Left renal pelvis (tissue), 4 donors: ENCODE results near the gene GINS2. TPM values are rescaled to one million over a fixed set of nuclear protein-coding genes. Genes with fewer than 3 reads are reported as not detected.
A peak's percentile ranks its signal among the peaks of the same experiment; 100 is the strongest.

ENCODE experiments used
- DNase-seq, 4 donors: peaks; one replicate each; pipeline ENCODE4 v3.0.0-alpha.2; 2013; ENCODE audit warnings: low read depth in 4 of 4, low spot score in 3 of 4
- polyA plus RNA-seq, 4 donors: library from polyadenylated mRNA; unstranded; fragments of 120-200 nt; gene quantifications; one replicate each; pipeline ENCODE4 v1.2.1, GENCODE V29; 2013; ENCODE audit not compliant: insufficient read length in 4 of 4

The GINS2 gene
- polyA plus RNA-seq, 4 donors: 16.2 to 21.7 (median 19.6) TPM

GRCh38 chr16:85673529-85674417 is 15.0 kb downstream of the GINS2 start:
- DNase-seq: no peak

GRCh38 chr16:85670840-85671239 is 17.9 kb downstream of the GINS2 start:
- no peak for DNase-seq

DNA sequence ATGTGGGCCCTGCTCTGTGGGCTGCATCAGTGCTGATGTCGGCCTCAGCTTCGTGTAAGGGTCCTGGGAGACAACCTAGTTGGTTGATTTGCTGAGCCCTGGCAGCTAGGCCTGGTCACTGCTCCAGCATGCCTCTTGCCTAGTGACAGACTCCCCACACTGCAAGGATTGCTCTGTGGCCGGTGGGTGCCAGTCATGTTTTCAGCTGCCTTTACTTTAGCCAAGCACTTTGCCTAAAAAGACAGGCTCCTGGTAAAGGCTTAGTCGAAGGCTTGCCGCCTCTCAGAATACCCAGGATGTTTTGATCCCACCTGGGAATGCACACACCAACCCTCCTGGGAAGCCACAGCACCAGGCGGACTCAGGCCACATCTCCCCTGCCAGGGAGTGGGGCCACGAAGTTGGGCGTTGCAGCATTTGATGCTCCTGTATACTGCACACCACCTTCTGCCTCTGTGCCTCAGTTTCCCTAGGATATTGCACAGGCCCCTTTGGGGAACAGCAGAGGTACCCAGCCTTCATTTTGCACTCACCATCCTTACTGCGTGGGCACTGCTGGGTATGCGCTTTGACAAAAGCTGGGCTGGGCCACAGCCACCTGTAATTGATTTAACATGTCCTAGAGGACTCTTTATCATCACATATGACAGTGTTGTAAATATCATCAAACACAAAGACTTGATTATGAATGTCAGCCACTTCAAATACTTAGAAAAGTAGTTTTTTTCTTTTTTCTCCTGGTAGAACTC is 19.9 kb downstream of the GINS2 start:
- DNase-seq: no peak

DNA sequence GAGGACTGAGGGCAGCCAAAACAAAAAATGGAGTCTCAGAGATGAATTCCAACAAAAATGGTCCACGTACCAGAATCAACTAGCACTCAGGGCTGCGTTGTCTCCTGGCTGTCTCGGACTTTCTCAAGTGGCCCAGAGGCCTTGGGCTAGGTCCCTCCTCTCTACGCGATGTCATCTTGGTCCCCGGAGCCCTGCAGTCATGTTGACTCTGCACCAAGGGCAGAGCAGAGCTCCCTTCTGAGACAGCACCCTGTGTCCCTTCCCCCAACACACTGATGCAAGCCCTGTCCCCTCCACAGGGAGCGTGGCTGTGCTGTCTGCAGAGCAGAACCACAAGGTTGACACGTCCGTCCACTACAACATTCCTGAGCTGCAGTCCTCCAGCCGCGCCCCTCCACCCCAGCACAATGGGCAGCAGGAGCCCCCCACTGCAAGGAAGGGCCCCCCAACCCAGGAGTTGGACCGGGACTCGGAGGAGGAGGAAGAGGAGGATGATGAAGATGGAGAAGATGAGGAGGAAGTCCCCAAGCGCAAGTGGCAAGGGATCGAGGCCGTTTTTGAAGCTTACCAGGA is 20.8 kb downstream of the GINS2 start:
- DNase-seq: no peak

DNA sequence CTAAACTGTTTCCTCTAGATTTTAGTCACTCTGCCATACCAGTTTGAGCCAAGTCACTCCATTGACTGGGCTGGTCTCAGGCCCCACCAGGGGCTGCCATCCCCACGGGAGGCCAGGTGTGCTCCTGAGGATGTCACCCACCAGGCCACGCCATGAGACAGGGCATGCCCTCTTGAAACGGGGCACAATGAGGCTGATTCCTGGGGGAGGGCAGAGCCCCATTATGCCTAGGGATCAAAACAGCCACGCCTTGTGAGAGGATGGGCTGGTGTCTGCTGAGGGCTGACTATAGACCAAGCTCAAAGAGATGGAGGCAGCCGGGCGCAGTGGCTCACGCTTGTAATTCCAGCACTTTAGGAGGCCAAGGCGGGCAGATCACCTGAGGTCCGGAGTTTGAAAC is 21.5 kb downstream of the GINS2 start:
- DNase-seq: no peak

GRCh38 chr16:85665929-85666328 is 22.8 kb downstream of the GINS2 start:
- DNase-seq: no peak

DNA sequence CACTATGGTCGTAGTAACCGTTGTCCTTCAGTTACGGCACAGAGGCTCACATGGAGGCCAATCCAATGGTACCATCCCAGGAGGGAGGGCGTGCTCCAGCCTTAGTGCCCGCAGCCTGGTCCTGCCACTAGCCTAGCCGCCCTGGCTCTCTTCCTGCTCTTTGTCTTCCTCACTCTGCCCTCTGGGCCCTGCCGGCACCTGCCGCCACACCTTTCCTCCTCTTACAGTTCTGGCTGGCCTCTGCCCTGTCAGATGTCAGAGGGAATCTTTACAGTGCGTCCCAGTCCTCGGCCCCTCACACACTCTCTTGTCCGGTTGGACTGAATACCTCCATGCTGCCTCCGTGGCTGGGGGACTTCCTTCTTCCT is 23.4 kb downstream of the GINS2 start:
- DNase-seq: no peak

GRCh38 chr16:85664580-85665372 is 24.0 kb downstream of the GINS2 start:
- DNase-seq: no peak

GRCh38 chr16:85663891-85664321 is 24.8 kb downstream of the GINS2 start:
- DNase-seq: no peak

DNA sequence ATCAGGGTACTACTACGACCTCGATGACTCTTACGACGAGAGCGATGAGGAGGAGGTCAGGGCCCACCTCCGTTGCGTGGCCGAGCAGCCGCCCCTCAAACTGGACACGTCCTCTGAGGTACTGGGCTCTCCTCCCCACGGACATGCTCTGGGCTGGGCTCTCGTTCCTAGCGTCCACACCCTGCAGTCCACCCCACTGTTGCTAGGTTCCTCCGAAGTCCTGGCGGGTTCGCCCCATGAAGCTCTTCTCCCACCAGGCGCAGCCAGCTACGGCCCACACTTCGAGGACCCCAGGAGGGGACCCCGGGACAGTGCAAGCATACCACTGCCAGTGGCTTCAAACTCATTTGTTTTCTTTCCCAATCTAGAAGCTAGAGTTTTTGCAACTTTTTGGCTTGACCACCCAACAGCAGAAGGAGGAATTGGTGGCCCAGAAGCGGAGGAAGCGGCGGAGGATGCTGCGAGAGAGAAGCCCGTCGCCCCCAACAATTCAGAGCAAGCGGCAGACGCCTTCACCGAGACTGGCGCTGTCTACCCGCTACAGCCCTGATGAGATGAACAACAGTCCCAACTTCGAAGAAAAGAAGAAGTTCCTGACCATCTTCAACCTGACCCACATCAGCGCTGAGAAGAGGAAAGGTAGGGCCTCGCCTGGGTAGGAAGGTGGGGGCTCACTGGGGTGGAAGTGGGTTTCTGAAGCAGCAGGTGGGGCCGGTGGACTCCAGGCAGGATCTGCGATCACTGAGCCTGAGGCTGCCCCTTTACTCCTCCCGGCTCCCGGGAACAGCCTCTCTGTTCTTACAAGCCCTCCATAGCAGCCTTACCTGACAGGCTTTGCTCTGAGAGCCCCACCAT is 25.6 kb downstream of the GINS2 start:
- no peak for DNase-seq

GRCh38 chr16:85662482-85662812 is 26.3 kb downstream of the GINS2 start:
- DNase-seq: peak in 1 of 4 donors; percentile 58

GRCh38 chr16:85661740-85662481 is 26.8 kb downstream of the GINS2 start:
- DNase-seq: no peak

DNA sequence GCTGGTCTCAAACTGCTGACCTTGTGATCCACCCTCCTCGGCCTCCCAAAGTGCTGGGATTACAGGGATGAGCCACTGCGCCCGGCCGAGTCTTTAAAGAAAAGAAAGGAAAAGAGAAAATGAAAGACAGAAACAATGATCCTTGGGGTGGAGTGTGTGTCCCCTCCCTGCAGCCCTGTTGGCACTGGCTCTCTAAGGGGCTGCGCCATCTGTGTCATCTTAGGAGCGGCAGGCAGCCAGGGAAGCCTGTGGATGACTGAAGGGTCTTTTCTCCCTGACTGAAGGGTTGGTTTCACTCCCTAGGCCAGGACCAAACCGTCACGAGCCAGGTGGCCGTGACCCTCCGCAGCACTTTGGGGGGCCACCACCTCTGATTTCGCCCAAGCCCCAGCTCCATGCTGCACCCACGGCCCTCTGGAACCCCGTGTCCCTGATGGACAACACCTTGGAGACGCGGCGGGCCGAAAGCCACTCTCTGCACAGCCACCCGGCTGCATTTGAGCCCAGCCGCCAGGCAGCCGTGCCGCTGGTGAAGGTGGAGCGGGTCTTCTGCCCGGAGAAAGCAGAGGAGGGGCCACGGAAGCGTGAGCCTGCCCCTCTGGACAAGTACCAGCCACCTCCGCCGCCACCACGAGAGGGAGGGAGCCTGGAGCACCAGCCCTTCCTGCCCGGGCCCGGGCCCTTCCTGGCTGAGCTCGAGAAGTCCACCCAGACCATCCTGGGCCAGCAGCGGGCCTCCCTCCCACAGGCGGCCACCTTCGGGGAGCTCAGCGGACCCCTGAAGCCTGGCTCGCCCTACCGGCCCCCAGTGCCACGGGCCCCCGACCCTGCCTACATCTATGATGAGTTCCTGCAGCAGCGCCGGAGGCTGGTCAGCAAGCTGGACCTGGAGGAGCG is 27.7 kb downstream of the GINS2 start:
- no peak for DNase-seq

DNA sequence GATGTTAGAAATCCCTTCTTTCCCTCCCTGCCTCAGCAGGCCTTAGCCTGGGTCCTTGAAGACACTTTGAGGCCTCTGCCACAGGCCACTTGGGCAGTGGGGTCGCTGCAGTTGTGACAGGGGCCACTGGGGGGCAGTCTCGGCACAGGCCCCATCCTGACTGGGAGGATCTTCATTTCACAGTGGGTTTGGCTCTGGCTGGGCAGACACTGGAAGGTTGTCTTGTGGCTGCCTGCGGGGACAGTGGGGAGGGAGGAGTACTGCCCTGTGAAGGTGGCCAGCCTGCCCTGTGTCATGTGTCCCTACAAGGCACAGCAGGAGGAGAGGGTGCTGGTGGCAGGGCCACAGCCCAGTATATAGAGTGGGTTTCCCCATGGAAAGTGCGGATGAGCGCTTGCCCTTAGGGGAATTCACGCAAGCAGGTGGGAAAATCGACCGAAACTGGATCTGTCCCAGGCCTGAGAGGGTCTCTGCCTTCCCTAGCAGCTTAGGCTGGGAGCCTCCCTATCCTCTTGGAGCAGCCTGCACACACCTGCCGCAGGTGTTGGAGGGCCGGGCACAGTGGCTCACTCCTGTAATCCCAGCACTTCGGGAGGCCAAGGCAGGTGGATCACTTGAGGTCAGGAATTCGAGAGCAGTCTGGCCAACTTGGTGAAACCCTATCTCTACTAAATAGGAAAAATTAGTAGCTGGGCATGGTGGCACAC is 28.8 kb downstream of the GINS2 start:
- DNase-seq: no peak

DNA sequence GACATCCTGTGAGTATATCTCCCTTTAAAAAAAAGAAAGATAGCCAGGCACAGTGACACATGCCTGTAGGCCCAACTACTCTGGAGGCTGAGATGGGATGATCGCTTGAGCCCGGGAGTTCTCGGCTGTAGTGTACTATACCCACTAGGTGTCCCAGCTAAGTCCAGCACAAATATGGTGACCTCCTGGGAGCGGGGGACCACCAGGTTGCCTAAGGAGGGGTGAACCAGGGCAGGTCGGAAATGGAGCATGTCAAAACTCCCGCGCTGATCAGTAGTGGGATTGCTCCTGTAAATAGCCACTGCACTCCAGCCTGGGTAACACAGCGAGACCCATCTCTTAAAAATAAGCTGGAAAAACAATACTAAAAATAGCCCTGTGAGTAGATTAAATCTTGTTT is 29.4 kb downstream of the GINS2 start:
- DNase-seq: no peak

GRCh38 chr16:85658504-85659326 is 30.0 kb downstream of the GINS2 start:
- DNase-seq: no peak

DNA sequence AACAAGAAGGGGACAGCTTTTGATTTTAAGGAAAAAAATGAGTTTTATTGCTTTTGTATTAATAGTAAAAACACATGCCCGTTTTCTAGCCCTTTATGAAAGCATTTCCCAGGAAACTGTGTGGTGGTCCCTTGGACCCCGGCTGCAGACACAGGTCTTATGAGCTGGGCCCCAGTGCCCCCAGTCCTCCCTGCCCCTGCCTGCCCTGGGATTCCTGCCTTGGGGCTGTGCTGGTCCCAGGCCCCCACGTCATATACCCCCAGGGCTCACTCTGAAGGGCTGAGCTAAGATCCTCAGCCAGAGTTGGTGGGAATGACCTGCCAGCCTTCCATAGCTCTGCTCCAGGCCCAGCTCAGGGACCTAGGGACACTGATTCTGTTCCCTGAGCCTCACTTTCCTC is 30.8 kb downstream of the GINS2 start:
- no peak for DNase-seq
